Skin of body (tissue), 2 donors: ENCODE measurements around the gene TRAF5. TPM values are rescaled to one million over a fixed set of nuclear protein-coding genes. Genes with fewer than 3 reads are reported as not detected.
"Not testable (repeated sequence)": the region's sequence is repeated elsewhere in the genome, so short reads cannot be mapped to it uniquely, and the experiment has no call there.

Experiments
- DNase-seq: peaks from one replicate; lab custom pipeline; 2025; lab: John Stamatoyannopoulos, UW
- total RNA-seq: library from RNA; depleted of rRNA; stranded (reverse); fragments of >200 nt; gene quantifications from one replicate; pipeline ENCODE4 v1.2.3, GENCODE V29; 2014

The TRAF5 gene
- total RNA-seq: 15.2 TPM

DNA sequence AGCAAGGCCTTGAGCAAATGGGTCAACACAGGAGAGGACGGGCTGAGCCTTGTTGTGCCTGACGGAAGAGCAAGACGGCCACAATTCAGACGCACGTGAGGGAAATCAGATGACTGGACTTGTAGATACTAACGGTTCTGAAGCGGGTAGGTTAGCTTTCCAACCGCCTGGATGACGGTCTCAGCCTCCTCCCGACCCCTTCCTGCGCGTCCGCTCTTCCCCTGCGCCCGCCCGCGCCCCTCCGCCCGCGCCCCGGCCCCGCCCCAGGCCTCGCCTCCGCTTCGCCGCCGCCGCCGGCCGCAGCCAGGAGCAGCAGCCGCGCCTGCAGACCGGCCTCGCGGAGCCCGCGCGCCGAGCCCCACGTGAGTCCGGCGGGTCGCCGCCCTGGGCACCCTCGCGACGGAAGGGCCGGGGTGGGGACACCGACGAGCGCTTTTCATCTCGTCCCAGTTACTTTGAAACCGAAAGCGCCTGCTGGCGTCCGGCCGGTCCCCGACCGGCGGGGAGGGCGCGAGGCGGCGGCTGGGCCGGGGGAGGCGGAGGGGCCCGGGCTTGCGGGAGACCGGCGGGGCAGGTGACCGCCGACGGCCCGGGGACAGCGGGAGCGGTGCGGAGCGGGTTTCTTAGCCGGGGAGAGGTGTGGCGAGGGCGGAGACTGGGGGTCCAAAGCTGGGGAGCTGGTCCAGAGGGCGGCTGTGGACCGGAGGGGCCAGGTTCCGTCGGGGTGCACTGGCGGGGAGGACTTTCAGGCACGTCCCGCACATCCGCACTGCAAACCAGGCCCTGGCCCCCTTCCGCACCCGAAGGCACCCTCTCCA lies at the start of gene TRAF5:
Gene TRAF5 (plus strand): TSS at position 306 of the 818 bp plus-strand sequence. CDS start 26,407 bp downstream, outside the sequence.
- no peak for DNase-seq

DNA sequence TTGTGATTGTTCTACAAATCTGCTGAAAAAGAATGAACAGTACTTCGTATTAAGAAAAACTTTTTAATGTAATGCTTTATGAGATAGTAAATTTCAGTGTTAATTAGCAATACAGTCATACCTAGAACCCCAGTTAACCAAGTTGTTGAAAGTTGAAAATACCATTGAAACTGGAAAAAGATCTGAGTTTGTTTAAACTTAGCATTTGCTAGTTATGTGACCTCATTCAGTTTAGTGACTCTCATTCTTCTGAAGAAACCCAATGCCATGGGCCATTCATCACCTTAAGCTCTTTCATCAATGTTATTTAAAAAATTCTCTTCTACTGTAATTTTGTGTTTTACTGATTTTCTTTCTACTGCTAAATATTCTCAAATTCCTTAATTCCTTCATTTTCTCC lies 47.3 kb upstream of the TRAF5 start:
- DNase-seq: no peak

GRCh38 chr1:211280910-211281309 lies 45.7 kb upstream of the TRAF5 start:
- no peak for DNase-seq

DNA sequence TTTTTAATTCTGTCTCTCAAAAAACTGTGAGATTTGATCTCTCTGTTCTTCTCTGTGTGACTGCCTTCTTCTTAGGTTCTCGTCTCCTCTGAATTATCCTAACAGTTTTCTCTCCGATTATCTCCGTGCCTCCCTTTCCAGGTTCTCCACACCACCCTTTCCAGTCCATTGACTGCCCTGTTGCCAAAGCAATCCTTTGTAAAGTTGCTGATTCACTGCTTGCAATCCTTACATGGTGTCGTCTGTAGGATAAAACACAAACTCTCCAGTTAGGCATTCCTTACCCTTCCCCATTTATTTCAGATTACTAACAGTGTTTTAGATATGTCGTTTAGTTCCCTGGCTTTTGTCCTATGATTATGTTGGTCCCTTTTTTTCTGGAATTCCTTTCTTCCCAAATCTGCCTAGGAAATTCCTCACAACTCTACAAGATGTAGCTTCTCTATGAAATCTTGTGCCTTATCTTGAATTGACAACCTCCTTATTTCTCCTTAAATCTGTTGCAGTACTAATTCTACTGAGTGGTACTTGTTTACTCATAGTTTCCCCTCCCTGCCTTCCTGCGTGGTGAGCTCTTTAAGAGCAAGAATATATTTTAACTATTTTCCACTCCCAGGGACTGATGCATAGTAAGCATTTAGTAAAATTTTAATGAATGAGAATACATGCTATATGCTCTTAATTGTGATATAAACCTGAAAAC lies 45.2 kb upstream of the TRAF5 start:
- no peak for DNase-seq

DNA sequence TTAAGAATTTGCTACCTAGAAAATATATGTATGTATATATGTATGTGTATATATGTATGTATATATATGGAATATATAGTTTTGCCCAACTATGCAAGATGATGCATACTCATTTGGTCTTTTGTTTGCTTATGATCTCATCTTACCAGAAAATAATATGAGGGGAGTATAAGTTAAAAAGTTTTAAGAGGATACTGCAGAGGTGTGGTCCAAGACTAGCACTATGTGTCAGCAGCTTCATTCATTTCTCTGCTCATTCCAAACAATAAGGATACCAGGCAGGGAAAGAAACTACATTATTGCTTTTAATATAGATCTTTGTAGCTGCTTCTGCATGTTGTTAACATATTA lies 44.6 kb upstream of the TRAF5 start:
- DNase-seq: no peak

GRCh38 chr1:211285196-211285595 lies 41.4 kb upstream of the TRAF5 start:
- DNase-seq: no peak

DNA sequence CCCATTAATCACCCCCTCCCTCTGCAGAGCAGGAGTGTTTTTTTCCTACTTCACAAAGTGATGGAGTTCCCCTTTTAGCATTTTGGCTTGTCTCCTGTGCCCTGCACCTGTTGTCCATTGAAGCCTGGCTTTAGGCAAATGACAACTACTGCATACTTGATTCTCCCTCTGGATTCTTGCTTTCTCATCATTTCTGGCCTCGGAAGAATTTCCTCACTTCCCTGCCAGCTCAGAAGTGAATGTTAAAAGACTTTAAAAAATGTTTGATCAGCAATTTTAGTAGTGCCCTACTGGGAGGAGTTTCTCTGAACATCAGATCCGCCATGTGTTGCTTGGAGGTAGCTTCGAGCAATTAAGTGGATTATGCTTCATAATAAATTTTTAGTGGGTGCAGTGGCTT lies 39.4 kb upstream of the TRAF5 start:
- no peak for DNase-seq

DNA sequence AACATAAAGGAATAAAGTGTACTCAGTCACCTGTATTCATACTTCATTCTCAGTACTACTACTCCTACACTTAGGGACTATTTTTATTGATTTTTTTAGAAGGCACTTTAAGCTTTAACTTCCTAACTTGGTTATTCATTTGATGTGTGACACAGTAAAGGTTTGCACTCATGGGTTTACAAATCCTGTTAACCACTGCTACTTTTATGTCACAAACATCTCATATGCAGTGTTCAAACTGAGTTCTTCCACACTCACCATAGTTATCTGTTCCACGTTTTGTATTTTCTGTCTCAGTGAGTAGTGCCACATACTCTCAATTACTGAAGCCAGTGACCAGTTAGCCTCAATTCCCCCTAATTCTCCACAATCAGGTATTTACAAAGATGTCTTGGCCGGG lies 34.2 kb upstream of the TRAF5 start:
- no peak for DNase-seq

GRCh38 chr1:211296396-211296795 lies 30.2 kb upstream of the TRAF5 start:
- DNase-seq: no peak

DNA sequence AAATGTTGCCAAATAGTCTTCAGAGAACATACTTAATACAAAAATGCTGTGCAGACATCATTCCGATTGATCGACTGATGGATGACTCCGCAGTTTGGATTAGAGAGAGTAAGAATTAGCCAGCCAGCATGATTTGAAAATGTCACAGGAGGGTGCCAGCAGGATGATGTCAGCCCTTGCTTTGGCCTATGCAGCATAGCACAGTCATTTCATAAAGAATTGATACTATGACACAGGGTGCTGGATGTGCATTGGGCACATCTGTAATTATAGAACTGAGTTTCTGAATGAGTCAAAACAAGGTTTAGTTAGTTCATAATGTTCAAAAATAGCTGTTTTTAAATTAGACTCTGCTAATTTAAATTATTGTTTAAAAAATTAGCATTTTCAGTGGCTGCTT lies 21.6 kb upstream of the TRAF5 start:
- no peak for DNase-seq

DNA sequence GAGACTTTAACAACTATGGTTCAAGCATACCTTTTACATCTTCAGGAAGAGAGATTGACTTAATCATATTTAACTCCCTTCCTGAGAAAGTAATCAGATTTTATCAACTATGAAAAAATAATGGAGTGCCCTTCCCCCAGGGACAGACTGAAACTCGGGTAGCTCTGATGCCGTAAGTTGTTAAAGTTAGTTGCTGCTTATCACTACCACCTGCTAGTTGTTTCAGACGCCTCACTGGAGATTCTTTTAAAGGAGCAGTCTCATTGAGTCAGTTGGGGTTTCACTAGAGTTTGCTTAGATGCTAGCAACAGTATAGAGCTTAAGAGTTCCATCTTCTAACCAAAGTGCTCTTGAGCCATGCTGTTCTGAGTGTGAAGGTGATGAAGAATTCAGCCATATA lies 17.0 kb upstream of the TRAF5 start:
- DNase-seq: no peak

DNA sequence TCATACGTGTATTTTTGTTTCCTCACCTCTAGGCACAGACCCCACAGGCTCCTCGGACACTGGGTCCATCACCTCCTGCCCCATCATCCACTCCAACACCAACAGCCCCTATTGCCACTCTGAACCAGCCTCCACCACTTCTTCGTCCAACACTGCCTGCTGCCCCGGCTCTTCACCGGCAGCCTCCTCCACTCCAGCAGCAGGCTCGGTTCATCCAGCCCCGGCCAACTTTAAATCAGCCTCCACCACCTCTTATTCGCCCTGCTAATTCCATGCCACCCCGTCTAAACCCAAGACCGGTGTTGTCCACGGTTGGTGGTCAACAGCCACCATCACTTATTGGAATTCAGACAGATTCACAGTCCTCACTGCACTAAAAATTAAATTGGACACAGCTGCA lies 13.2 kb upstream of the TRAF5 start:
- no peak for DNase-seq

DNA sequence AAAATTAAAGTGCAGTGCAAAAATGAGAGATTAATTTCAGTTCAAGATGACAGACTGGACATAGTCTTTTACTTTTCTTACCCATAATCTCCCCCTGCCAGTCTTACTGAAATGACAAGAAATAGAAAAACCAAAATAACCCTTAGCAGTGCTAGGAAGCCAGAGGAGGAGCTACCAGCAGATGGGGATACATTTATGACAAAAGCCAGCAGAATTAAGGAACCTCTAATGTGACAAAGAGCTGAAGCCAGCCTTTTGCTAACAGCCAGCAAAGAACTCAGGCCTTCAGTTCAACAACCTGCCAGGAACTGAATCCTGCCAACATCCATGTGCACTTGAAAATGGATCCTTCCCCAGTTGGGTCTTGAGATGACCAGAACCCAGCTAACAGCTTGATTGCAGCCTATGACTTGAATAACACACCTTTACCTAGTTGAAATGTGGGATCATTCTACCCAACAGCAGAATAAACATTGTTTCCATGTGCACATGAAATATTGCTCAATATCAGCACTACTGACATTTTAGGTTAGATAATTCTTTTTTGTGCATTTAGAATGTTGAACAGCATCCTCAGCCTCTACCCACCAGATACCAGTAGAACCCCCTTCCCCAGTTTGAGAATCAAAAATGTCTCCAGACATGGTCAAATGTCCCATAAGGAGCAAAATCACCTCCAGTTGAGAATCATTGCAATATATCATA lies 7.9 kb upstream of the TRAF5 start:
- DNase-seq: no peak

DNA sequence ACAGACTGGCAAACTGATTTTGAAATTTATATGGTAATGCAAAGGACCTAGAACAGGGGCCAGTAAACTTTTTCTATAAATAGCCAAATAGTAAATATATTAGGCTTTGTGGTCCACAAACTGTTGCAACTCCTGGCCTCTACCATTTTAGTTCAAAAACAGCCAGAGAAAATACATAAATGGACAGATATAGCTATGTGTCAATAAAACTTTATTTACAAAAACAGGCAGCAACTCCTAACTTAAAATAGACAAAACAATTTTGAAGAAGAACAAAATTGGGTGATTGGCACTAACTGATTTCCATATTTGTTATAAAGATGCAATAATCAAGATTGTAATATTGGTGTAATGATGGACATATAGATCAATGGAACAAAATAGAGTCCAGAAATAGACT lies 6.7 kb upstream of the TRAF5 start:
- no peak for DNase-seq

DNA sequence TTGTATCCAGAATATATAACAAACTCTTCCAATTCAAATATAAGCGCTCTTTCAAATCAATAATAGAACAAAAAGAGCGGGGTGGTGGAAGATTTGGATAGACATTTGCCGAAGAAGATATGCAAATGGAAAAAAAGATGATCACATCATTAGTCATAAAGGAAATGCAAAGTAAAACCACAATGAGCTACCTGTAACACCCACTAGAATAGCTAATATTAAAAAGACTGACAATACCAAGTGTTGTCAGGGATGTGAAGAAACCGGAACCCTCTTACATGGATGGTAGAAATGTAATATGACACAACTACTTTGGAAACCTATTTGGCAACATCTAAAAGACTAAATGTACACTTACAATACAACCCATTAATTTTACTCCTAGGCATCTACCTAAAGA lies 5.7 kb upstream of the TRAF5 start:
- DNase-seq: no peak

DNA sequence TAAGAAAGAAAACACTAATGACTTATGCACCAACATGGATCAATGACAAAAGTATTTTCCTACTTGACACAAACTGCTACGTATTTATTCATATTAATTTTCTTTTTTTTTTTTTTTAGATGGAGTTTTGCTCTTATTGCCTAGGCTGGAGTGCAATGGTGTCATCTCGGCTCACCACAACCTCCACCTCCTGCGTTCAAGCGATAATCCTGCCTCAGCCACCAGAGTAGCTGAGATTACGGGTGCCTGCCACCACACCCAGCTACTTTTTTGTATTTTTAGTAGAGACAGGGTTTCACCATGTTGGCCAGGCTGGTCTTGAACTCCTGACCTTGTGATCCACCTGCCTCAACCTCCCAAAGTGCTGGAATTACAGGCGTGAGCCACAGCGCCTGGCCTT lies 5.0 kb upstream of the TRAF5 start:
- not testable (repeated sequence) for DNase-seq

DNA sequence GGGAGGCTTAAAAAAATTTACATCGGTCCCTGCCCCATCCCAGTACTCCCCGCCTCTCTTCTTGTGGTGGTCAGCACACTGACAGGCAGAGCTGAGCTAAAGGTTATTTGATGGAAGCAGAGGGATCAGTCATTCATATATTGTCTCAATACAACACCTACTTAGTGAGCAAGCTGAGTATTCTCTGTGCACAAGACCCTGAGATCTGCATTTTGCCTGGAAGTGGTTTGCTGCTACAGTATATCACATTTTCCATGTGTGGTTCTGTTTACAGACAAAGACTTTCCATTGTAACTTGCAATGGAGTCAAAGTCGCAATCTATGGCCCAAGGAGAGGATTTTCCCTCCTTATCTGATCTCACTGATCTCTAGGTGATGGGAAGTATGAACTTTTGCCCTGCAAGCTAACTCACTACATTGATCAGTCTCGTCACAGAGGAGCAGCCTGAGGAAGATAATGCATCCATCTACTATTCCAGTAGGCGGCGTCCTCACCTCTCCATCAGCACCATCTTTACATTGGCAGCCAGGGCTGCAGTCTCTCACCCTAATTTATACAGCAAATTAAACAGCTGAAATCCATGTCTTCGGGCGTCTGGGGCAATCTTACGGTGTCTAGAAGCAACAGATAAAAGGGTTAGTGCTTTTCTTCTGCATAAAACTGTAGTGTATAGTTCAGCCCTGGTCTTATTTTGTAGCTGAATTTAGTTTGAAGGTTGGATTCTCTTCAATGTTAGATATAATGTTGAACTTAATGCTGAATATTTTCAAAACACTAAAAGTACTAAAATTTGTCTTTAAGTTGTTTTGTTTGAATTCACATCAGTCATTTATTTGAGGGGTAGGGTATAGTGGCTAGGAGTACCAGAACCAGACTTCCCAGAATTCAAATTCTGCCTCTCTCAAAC lies 3.2 kb upstream of the TRAF5 start:
- peak; percentile 10 for DNase-seq

DNA sequence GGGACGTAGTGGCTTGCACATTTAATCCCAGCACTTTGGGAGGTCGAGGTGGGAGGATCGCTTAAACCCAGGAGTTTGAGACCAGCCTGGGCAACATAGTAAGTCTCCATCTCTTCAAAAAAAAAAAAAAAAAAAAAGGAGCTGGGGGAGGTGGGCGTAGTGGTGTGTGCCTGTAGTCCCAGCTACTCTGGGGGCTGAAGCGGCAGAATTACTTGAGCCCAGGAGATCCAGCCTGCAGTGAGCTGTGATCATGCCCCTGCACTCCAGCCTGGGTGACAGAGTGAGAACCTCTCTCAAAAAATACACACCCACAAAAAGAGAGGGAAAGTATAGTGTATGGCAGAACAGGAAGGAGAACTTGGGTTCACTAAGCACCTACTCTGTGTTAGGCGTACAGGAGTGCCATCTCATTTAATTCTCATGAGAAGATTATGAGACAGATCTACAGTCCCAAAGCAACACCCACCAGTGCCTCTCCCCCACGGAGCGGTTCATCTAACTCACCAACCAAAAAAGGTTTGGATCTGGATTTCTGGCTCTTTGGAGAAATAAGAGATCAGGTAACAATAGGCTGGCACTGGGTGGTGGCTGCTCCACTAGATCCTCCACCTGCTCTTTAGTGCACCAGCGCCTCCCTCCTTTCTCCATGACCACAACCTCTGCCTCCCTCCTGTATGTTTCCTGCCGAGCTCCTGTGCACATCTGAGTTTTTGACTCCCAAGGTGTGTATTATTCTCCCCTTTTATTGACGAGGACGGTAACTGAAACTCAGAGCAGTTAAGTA lies 1.4 kb upstream of the TRAF5 start:
- DNase-seq: no peak

DNA sequence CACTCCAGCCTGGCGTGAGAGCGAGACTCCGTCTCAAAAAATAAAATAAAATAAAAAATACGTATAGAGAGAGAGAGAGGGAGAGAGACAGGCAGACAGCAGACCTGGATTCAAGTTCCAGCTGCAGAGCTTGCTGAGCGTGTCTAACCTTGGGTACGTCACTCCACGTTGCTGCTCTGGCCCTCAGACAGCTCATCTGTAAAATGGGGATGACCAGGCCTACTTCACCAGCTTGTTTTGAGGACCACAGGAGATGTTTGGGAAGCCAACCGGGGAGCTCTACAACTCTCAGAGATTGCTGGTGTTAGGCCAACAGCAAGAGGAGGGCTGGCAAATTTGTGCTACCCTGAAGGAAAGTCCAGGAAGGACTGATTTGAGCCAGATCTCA lies 499 bp upstream of the TRAF5 start:
- DNase-seq: no peak

GRCh38 chr1:211327346-211327921 lies 801 bp downstream of the TRAF5 start:
- DNase-seq: peak; percentile 8
